NK-92 (cell line): ENCODE results near the gene CADPS2.

Source experiments
- DNase-seq: peaks from one replicate; lab custom pipeline; 2025; ENCODE audit not compliant: unreplicated experiment; lab: John Stamatoyannopoulos, UW

Gene CADPS2

DNA sequence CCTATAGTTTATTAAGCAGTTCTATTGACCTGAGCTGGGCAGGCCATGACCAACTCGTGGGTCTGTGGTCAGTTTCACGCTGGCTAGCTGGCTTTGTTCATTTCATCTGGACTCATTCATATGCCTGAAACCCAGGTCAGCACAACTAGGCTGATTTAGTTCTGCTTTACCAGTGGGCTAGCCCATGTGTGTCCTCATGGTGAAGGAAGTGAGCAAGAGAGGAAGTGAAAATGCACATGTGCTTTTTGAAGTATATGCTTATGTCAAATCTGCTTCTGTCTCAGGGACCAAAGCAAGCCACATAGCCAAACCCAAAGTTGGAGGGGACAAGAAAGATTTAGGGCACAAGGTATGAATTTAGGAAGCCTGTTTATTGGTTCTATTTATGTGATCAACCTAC is 341.8 kb downstream of the CADPS2 start:
- no peak for DNase-seq

DNA sequence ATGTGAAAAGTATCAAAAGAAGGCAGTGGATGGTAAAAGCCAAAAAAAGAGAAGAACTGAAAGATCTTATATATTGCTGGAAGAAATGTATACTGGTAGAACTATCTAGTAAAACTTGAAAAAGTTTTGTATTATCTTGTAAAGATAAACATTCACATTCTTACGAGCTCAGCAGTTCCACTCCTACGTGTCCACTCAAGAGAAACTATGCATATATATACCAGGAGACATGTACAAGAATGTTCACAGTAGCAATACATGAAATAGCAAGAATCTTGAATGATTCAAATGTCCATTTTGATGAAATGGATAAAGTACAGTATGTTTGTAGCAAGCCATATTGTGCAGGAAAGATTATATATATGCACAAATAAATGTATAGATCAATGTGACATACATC is 342.4 kb downstream of the CADPS2 start:
- no peak for DNase-seq

DNA sequence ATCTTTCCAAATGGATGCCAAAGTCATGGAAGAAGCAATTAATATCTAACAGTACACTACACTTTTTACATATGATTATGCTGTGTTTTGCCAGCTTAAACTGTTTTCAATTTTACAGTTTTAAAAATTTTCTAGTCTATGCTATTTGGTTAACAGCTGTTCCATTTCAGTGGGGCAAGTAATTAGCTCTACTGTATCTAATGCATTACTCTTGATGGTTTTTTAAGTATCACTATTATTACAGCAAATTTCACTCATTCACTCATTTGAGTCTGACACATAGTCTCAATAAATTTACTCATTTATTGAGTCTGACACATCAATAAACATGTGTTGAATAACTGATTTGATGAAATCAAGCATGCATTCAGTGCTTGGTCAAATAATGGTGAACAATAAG is 343.1 kb downstream of the CADPS2 start:
- DNase-seq, result no peak

DNA sequence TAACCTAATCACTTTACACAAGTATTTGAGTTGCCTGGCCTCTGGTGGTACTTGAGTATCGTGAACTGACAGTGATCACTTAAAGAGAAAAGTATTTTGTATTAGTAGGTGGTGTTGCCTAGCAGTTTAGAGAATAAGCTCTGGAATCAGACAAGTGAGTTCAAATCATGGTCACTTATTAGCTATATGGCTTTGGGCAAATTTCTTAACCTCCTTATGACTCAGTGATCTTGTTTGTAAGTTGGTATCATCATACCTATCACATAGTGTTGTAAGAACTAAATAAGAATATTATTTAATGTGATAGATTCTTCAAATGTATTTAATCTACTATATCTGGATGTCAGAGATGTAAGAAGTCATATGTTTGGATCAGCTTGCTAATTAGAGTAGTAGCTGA is 351.2 kb downstream of the CADPS2 start:
- DNase-seq, result no peak

DNA sequence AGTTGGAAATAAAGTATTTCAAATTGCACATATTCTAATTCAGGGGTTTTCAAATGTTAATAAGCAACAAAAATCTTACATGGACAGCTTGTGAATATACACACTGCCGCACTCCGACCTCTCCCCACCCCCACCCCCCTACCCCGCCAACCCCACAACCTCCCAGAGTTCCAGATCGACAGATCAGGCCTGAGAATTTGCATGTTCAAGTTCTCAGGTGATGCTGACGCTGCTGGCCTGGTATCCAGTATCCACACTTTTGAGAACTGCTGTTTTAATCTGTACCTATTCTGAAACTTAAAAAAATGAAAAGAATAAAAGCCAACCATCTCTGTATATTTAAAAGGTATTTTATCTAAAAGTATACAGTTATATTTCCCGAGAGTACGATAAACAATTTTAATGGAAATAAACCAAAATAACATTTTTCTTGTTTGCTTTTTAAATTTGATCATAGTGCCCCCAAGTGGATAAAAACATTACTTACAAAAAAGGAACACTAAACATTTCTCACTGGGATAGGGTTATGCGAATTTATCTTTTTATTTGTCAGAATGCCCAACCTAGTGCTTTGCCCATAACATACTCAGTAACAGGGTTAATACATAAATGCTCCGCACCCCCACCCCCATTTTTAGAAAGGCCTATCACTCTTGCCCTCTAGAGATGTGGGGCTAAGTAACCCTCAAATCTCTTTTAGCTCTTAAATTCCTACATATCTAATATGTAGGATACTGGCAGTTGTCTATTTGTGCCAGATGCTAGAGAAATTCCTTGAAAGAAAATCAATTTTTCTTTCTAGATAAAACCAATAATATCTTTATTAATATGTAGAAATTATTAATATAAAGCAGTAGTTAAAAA is 353.6 kb downstream of the CADPS2 start:
- no peak for DNase-seq

DNA sequence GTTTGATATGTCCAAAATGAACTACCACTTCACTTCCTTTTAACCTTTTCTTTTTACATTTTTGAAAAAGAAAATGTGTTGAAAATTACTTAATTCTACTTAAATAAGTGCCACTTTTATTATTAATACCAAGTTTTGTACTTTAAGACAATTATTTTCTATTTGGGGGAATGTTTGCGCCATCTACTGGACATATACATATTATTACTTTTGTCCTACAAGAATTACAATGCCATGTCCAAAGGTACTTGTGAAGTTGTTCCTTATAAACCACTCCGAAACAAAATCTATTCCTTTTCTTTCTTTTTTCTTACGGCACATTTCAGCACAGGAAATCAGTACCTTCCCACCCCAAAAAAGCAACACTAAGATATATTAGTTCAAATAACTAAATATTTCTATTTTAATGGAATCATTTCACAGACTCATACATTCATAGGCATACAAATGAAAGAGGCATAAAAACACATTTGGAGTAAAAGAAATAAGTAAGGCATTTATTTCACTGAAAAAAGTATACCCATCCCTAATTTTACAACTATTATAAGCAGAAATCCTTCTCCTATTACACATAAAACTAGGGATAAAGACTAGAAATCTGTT is 357.3 kb downstream of the CADPS2 start:
- DNase-seq, result no peak

DNA sequence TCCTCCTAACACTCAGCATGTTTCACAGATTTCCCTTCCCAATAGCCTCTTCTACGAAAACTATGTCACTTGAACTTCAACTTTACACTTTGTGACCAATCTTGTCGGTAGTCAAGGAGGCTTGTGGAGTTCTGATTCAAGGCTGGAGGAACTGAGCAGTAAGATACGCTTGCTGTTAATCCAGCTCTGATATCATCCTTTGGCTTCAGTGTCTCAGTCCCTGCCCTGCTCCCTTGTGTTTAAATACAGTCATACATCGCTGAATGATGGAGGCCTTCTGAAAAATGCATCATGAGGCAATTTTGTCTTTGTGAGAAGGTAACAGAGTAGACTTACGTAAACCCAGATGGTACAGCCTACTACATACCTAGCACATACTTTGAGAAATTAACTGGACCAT is 360.9 kb downstream of the CADPS2 start:
- DNase-seq, result no peak

DNA sequence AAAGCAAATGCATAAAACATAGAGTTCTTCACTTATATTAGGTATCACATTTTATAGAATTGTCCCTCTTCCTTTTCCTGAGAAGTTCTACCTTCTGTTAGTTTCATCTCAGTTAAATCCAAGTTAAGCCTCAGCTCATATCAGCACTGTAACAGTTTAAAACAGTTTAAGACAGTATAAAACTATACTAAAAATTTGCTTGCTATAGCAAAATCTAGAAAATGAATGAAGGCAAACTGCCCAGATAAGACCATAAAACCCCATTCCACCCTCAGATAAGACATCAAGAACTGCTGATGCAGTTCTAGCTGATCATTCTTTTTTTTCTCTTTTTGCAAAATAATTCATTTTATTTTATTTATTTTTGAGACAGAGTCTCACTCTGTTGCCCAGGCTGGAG is 364.5 kb downstream of the CADPS2 start:
- DNase-seq, result no peak

DNA sequence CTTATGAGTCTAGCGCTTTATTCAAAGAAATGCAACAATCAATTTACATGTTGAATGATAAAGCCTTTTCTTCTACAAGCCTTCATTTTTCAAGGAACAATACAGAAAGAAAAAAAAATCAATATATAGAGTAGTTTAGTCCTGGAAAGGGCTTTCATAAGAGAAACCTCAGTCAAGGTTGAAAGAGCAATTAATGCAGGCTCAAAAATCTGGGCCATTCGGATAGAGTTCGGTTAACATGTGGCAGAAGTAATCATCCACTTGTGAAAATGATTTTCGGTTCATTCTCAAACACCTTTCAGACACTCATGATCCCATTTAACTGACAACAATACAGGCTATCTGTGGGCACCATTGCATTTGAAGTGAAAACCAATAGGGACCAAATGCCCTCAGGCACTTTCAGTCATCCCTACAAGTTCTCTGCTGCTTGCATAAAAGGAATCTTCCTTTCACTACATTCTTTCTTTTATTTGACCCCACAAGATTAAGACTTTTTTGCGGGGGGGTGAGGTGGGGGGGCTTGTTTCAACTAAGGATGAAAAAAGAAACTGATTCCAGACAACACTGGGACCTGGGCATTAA is 365.2 kb downstream of the CADPS2 start:
- DNase-seq, result no peak

DNA sequence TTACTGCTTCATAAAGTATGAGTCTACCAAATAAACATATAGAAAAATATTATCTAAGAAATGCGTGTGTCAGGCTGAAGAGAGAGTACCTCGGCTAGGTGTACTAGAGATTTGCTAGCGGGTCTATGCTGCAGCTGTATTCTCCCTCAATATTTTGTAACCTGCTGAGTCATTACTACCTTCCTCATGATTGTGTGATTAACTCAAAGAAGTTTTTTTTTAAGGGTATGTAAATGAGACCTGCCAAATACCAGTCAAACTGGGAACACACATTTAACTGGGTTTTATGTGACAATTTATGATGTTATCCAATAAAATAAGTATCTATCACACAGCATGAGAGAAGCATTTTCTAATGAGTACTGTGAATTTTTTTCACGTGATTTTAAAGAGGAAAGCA is 367.8 kb downstream of the CADPS2 start:
- no peak for DNase-seq

DNA sequence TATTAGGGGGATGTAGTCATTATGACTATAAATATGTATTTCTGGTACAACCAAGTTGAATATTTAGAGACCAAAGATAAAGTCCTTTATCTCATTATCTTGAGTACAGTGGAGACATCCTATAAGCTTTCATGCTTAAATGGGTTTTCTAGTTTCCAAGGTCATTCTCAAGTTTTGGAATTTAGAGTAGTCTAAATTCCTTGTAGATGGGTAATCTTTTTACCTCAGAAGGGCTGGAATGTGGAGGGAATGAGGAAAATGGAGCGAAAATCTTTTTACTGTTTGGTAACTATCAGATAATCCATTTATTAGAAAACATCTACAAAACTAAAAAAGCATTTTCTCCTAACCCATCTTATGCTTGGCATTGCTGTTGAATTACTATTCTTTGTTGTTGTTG is 368.7 kb downstream of the CADPS2 start:
- DNase-seq, result no peak

DNA sequence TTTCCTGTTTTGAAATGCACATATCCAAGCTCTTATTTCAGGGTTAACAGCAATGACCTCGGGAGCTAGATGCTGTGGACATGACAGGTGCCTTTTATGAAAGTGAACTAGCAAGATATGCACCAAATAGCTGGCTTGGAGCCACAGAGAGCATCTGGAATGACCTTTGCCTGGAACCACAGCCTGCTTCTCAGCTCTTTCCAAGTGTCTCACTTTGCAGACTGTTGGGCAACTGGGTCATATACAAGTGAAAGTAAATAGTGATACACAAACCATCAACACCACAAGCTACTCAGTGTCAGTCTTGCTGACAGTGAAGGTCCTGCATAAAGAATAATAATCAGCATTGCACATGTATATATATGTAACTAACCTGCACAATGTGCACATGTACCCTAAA is 370.9 kb downstream of the CADPS2 start:
- no peak for DNase-seq

DNA sequence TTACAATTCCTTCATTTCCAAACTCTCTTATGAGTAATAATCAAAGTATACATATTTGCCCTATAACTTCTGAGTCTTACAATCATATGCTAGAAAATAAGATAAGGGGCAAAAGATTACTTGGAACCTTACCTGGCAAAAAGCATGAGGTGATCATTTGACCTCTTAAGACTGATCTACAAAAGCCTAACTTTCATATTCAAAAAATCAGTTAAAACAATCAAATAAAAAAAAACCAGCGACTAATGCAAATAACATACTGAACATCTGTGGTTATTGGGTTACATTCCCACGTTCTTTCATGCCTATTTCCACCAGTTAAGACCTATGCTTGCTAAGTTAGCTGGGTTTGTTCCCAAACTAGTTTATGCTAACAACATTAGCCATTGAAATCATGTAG is 375.0 kb downstream of the CADPS2 start:
- no peak for DNase-seq

DNA sequence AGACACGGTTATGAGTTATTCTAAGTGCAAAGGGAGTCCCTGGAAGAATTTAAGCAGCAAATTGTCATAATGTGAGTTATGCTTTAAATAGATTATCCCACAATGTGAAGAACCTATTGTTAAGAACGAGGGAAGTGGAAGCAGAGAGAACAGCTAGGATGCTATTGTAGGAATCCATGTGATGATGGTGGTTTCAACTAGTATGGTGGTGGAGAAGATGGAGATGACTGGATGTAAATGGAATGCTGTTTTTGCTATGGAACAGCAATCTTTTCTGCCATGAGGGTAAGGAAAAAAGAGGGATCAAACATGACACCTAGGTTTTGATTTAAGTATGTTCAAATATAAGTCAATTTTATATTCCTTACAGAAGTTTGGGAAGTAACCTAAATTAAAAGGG is 378.7 kb downstream of the CADPS2 start:
- no peak for DNase-seq

DNA sequence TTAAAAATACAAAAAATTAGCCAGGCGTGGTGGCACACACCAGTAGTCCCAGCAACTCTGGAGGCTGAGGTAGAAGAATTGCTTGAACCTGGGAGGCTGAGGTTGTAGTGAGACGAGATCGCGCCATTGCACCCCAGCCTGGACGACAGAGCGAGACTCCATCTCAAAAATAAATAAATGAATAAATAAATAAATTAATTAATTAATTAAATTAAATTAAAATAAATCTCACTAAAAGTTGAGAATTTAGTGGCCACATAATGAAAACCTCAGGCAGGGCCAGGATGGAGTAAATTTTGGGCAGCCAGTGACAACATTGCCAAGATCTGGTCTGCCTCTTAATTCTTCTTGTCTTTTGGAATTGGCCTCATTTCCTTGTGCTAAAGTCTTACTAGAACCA is 394.3 kb downstream of the CADPS2 start:
- no peak for DNase-seq

DNA sequence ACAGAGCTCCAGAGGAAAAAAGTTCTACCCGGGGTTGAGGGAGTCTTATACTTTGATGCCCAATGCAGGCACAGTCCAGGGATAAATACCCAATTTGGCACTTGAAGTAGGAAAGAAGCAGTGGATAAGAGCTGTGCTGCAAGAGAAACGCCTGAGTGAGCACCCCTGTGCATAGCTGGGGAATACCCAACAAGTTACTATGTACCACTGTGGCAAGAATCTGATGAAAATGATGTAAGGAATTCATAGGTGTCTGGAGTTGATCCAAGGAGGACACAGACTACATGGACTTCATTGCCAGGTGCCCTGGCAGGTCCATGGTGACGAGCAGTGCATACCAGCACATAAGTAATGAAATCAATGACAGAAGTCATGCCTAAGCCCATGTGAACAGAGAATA is 398.0 kb downstream of the CADPS2 start:
- DNase-seq, result no peak

DNA sequence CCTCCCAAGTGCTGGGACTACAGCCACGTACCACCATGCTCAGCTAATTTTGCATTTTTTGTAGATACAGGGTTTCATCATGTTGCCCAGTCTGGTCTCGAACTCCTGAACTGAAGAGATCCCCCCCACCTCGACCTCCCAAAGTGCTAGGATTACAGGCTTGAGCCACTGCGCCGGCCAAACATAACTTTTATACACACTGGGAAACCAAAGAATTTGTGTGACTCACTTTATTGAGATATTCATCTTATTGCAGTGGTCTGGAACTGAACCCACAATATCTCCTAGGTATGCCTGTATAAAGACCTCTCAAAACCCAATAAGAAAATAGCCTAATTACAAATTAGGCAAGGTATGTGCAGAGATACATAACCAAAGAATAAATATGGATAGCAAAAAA is 399.1 kb downstream of the CADPS2 start:
- DNase-seq, result no peak

DNA sequence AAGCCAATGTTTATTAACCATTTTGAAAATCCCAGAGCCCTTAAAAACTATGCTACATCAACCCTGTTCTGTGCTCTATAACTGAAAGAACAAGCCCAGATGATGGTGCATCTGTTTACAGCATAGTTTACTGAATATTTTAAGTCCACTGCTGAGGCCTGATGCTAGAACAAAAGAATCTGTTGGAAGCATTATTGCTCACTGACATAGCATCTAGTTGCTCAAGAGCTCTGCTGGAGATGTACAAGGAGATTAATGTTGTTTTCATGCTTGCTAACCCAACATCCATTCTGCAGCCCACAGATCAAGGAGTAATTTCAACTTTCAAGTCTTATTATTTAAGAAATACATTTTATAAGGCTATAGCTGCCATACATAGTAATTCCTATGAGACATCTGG is 400.4 kb downstream of the CADPS2 start:
- DNase-seq, result no peak

DNA sequence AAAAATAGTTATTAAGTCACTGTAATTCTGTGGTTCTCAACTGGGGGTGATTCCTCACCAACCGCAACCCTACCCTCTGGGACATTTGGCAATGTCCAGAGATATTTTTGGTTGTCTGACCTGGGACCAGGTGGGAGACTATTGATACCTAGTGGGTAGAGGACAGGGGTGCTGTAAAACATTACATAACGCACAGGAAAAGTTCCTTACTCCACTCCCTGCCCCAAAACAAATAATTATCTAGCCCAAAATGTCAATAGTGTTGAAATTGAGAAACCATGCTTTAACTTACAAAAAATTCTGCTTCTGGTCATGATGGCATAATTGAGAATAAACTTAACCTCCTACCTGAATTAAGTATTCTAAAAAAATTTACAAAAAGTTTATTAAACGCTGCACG is 404.0 kb downstream of the CADPS2 start:
- DNase-seq, result no peak

DNA sequence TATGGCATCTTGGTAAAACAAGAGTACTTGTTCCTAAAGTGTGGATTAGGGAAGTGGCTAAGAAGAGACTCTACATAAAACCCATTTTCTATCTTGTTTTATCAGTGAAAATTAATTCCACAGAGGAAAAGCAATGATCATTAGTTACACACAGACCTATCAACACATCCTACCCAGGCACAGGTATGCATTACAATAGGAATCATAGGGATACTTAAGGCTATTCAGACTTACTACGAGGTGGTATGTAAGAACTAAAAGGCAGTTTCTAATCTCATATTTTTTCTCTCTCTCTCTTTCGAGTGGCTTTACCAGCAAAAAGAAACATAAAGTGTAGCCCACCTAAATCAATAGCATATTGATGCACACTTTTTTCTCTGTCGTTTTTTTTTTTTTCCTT is 415.4 kb downstream of the CADPS2 start:
- DNase-seq, result no peak

DNA sequence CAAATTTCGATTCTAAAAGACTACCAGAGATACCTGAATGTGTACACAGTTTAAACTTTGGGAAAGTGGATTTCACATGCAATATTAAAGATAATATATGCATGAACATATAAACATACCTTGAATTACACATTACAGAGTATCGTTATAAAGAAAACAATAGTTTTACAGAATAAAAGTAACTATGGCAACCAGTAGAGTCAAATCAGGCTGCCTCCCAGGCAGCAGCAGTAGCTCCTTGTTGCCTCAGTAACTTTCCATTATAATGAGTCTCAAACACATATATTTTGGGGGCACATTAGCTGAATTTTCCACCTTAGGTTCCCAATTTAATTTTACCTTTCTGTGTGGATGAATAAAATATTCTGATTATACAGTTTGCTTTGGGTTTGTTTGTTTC is 417.3 kb downstream of the CADPS2 start:
- no peak for DNase-seq

DNA sequence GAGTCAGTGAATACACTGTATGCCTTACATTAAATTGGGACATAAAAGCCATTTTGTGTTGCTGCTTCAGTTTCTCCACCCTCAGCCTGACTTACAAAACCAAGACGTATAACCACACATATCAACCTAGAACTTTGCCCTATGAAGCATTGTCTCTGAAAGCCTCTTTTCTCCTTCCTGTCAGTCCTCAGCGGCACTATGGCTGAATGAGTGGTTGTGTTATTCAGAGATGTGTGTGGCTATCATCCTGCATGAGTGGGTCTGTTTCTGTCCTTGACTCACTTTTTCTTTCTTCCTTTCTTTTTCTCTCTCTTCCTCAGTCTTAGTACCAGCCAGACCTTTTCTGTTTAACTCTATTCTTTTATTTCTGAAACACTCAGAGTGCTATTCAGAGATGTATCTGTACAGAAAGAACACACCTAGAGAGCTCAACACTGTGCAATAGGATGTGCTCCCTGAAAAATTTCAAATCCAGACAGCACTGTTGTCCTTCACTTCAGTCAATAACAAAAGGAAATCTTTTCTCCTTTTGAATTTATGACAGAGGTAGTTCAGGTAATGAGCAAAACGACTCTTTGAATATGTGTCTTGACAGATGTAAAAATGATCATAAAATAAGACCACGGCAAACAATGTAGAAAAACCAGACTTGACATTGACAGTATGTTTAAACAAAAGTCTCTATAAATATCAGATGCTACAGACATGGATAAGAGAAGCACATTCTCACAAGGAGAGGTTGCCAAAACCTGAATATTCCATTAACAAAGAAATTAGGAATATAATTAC is 418.4 kb downstream of the CADPS2 start:
- DNase-seq, result no peak
